ENCODE results near the gene LHX6. TPM values are rescaled to one million over a fixed set of nuclear protein-coding genes. Genes with fewer than 3 reads are reported as not detected.

The LHX6 gene
- total and polyA plus RNA-seq, 2 of the 13 experiments (the other 11 are each of a cell fraction or from before 2014, with no cell fraction given), result 1.1 to 1.3 TPM

DNA sequence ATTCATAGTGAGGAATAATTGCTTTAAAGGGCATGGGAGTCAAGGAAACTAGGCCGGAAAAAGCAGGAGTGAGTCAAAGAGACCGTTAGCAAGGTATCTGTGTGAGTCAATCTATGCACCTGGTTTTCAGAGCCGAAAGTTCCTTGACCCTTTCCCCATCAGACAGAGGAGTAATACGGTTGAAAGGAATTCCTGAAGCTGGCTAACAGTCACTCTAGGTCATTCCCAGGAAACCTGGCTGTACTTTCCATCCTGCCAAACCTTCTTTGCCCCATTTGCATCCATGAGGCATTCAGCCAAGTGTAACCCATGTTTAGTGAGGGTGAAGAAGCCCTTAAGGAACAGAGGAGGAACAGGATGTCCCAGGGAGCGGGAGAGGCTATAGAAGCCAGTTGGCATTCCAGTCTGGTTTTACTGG is 19.7 kb upstream of the LHX6 start:
- FAIRE-seq, result no peak
- TF ChIP-seq HOXA3 (CRISPR knock-in tag; IDR thresholded peaks at IDR 0.05) (no peak), ZIK1 (CRISPR knock-in tag; IDR thresholded peaks at IDR 0.05; ENCODE audit: borderline replicate concordance, low read depth) (no peak), ZNF891 (CRISPR knock-in tag; IDR thresholded peaks at IDR 0.05) (no peak), PHF20 (CRISPR knock-in tag; IDR thresholded peaks at IDR 0.05) (no peak), ZNF30 (CRISPR knock-in tag; IDR thresholded peaks at IDR 0.05) (no peak), CCAR2 (optimal IDR thresholded peaks at IDR 0.05; ENCODE audit: low read depth, low read length) (no peak), ZNF124 (CRISPR knock-in tag; IDR thresholded peaks at IDR 0.05) (no peak), TCF7 (IDR thresholded peaks at IDR 0.05; ENCODE audit: low read depth) (no peak), GTF3A (CRISPR knock-in tag; conservative IDR thresholded peaks at IDR 0.05) (no peak), POLR2AphosphoS5 (IDR thresholded peaks at IDR 0.05; ENCODE audit: low read depth, low read length) (no peak), ZNF225 (CRISPR knock-in tag; IDR thresholded peaks at IDR 0.05) (no peak)
- TF ChIP-seq, protein P1, sequence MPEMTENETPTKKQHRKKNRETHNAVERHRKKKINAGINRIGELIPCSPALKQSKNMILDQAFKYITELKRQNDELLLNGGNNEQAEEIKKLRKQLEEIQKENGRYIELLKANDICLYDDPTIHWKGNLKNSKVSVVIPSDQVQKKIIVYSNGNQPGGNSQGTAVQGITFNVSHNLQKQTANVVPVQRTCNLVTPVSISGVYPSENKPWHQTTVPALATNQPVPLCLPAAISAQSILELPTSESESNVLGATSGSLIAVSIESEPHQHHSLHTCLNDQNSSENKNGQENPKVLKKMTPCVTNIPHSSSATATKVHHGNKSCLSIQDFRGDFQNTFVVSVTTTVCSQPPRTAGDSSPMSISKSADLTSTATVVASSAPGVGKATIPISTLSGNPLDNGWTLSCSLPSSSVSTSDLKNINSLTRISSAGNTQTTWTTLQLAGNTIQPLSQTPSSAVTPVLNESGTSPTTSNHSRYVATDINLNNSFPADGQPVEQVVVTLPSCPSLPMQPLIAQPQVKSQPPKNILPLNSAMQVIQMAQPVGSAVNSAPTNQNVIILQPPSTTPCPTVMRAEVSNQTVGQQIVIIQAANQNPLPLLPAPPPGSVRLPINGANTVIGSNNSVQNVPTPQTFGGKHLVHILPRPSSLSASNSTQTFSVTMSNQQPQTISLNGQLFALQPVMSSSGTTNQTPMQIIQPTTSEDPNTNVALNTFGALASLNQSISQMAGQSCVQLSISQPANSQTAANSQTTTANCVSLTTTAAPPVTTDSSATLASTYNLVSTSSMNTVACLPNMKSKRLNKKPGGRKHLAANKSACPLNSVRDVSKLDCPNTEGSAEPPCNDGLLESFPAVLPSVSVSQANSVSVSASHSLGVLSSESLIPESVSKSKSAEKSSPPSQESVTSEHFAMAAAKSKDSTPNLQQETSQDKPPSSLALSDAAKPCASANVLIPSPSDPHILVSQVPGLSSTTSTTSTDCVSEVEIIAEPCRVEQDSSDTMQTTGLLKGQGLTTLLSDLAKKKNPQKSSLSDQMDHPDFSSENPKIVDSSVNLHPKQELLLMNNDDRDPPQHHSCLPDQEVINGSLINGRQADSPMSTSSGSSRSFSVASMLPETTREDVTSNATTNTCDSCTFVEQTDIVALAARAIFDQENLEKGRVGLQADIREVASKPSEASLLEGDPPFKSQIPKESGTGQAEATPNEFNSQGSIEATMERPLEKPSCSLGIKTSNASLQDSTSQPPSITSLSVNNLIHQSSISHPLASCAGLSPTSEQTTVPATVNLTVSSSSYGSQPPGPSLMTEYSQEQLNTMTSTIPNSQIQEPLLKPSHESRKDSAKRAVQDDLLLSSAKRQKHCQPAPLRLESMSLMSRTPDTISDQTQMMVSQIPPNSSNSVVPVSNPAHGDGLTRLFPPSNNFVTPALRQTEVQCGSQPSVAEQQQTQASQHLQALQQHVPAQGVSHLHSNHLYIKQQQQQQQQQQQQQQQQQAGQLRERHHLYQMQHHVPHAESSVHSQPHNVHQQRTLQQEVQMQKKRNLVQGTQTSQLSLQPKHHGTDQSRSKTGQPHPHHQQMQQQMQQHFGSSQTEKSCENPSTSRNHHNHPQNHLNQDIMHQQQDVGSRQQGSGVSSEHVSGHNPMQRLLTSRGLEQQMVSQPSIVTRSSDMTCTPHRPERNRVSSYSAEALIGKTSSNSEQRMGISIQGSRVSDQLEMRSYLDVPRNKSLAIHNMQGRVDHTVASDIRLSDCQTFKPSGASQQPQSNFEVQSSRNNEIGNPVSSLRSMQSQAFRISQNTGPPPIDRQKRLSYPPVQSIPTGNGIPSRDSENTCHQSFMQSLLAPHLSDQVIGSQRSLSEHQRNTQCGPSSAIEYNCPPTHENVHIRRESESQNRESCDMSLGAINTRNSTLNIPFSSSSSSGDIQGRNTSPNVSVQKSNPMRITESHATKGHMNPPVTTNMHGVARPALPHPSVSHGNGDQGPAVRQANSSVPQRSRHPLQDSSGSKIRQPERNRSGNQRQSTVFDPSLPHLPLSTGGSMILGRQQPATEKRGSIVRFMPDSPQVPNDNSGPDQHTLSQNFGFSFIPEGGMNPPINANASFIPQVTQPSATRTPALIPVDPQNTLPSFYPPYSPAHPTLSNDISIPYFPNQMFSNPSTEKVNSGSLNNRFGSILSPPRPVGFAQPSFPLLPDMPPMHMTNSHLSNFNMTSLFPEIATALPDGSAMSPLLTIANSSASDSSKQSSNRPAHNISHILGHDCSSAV (CRISPR knock-in tag; IDR thresholded peaks at IDR 0.05; ENCODE audit: borderline replicate concordance), result no peak

More for the DNA sequence above, 19.7 kb upstream of the LHX6 start:
- intact Hi-C loops (cut with micrococcal nuclease; ENCODE audit: unreplicated experiment) (no loop called here), in situ Hi-C loops (cut with HindIII; ENCODE audit: extremely low pct_ligation_motif_present, low pct_unique_long_range_greater_than_20kb) (no loop called here)
- peaks cover 2% of the 10 kb centered on the region for H3K79me2 ChIP-seq (ENCODE audit: insufficient read depth, low read length)
- no peaks in the 10 kb centered on the region for H4K20me1 ChIP-seq (ENCODE audit: insufficient read depth, low read length)
- no peaks in the 10 kb centered on the region for H3K4me1 ChIP-seq (ENCODE audit: insufficient read depth, low read length)
- no peak overlapping the region for H3K4me3 ChIP-seq (replicated peaks in 1 of 3; ENCODE audit: insufficient read depth in 1 of 3, low read depth in 2 of 3, low read length in 3 of 3)
- H3K36me3 ChIP-seq (replicated peaks in 1 of 2; ENCODE audit: control insufficient read depth in 1 of 2, insufficient read depth in 2 of 2, low read length in 2 of 2), result peaks cover 16 to 77% of the 10 kb centered on the region in 2 experiments
- H2AFZ ChIP-seq (ENCODE audit: low read length), result no peak overlapping the region
- ChIA-PET CTCF (ENCODE audit: low intra/inter-chr PET ratio, low total read pairs) (no interaction called here), POLR2A (no interaction called here)
- no peak overlapping the region for H3K27ac ChIP-seq (ENCODE audit: extremely low read length, insufficient read depth, low read length)
- no peaks in the 10 kb centered on the region for H3K9me3 ChIP-seq (ENCODE audit: low read length)
- no peaks in the 10 kb centered on the region for H3K27me3 ChIP-seq (ENCODE audit: control insufficient read depth in 1 of 2, insufficient read depth in 2 of 2, low read length in 2 of 2)
- no peak for DNase-seq (ENCODE audit: low spot score)
- no TSS peak for BruUV-seq (replicated peaks)
- WGBS (ENCODE audit: low lambda C conversion rate), result 92% methylated on average over 5 of the region's 5 CpGs
- H3K4me2 ChIP-seq (ENCODE audit: low read depth, low read length), result no peak overlapping the region
- no peak overlapping the region for H3K9ac ChIP-seq (ENCODE audit: insufficient read depth, low read depth, low read length)
- no peak for ATAC-seq

Data from HepG2 (cell line).